Mesendoderm (in vitro differentiated cells): Measurements from ENCODE around the gene ZNF580.

ENCODE experiments used
- DNase-seq: peaks from one replicate; pipeline ENCODE4 v3.0.0; 2013
- H2AK5ac ChIP-seq: 2 replicates; pipeline ENCODE4 v1.6.1; 2013; ENCODE audit warnings: low read length, inconsistent platforms
- H2BK120ac ChIP-seq: 2 replicates; pipeline ENCODE4 v1.6.1; 2013; ENCODE audit warnings: low read depth, mild to moderate bottlenecking, low read length, moderate library complexity, mixed read lengths
- H2BK15ac ChIP-seq: replicated peaks from 2 replicates; pipeline ENCODE4 v1.6.1; 2013; ENCODE audit warnings: low read depth, mild to moderate bottlenecking, moderate library complexity
- H2BK5ac ChIP-seq: 2 replicates; pipeline ENCODE4 v1.6.1; 2013; ENCODE audit warnings: low read length, inconsistent platforms
- H3K18ac ChIP-seq: 2 replicates; pipeline ENCODE4 v1.6.1; 2013; ENCODE audit warnings: mild to moderate bottlenecking, low read length, mixed read lengths
- H3K23ac ChIP-seq: one replicate; pipeline ENCODE4 v1.6.1; 2013; ENCODE audit warnings: low read length
- H3K27ac ChIP-seq: 2 replicates; pipeline ENCODE4 v1.5.1; 2013; ENCODE audit warnings: low read depth, mild to moderate bottlenecking, inconsistent platforms, low read length, moderate library complexity
- H3K27me3 ChIP-seq: 2 replicates; pipeline ENCODE4 v1.6.1; 2013; ENCODE audit warnings: low read length, control low read depth, mild to moderate bottlenecking, inconsistent platforms; ENCODE audit not compliant: insufficient read depth, poor library complexity
- H3K36me3 ChIP-seq: 2 replicates; pipeline ENCODE4 v1.6.1; 2013; ENCODE audit warnings: low read length, inconsistent platforms; ENCODE audit not compliant: control insufficient read depth, insufficient read depth
- H3K4ac ChIP-seq: one replicate; pipeline ENCODE4 v1.6.1; 2013; ENCODE audit warnings: low read depth, mild to moderate bottlenecking, low read length, moderate library complexity
- H3K4me1 ChIP-seq: 2 replicates; pipeline ENCODE4 v1.6.1; 2013; ENCODE audit warnings: low read depth, low read length, inconsistent platforms; ENCODE audit not compliant: control insufficient read depth
- H3K4me2 ChIP-seq: 2 replicates; pipeline ENCODE4 v1.6.1; 2013; ENCODE audit warnings: low read length
- H3K4me3 ChIP-seq: 2 replicates; pipeline ENCODE4 v1.5.1; 2013; ENCODE audit warnings: mild to moderate bottlenecking, low read length
- H3K56ac ChIP-seq: one replicate; pipeline ENCODE4 v1.6.1; 2013; ENCODE audit warnings: low read length
- H3K79me1 ChIP-seq: 2 replicates; pipeline ENCODE4 v1.6.1; 2013; ENCODE audit warnings: low read length, inconsistent platforms
- H3K79me2 ChIP-seq: 2 replicates; pipeline ENCODE4 v1.6.1; 2013; ENCODE audit warnings: mild to moderate bottlenecking, low read length; ENCODE audit not compliant: control insufficient read depth, insufficient read depth
- H3K9ac ChIP-seq: 2 replicates; pipeline ENCODE4 v1.6.1; 2013; ENCODE audit warnings: low read length, inconsistent platforms
- H4K5ac ChIP-seq: one replicate; pipeline ENCODE4 v1.6.1; 2013; ENCODE audit warnings: low read length
- H4K8ac ChIP-seq: one replicate; pipeline ENCODE4 v1.6.1; 2013; ENCODE audit warnings: low read depth, mild to moderate bottlenecking, control low read depth, low read length, moderate library complexity
- WGBS: extraction: QIAGEN DNeasy Blood & Tissue Kit; methylation state at CpG from one replicate; pipeline ENCODE4 v1.1.7; 2013; ENCODE audit warnings: low lambda C conversion rate, missing lambda C conversion rate; ENCODE audit not compliant: insufficient coverage; ENCODE audit errors: extremely low coverage; 5-methylcytosine and 5-hydroxymethylcytosine counted together

The ZNF580 gene

GRCh38 chr19:55596304-55596703, 44.5 kb upstream of the ZNF580 start:
- Histone ChIP-seq H3K9ac (no peak overlapping the region), H4K8ac (no peak overlapping the region), H3K23ac (no peak overlapping the region), H3K18ac (no peak overlapping the region), H3K79me1 (no peaks in the 10 kb centered on the region), H2BK15ac (no peak overlapping the region), H2BK120ac (no peak overlapping the region), H2AK5ac (no peak overlapping the region), H3K36me3 (peaks cover 2% of the 10 kb centered on the region), H3K4ac (no peak overlapping the region), H3K27ac (no peak overlapping the region), H3K4me2 (no peak overlapping the region), H3K4me1 (no peaks in the 10 kb centered on the region), H3K4me3 (no peak overlapping the region), H3K79me2 (no peaks in the 10 kb centered on the region), H3K56ac (no peak overlapping the region), H2BK5ac (no peak overlapping the region), H4K5ac (no peak overlapping the region), H3K27me3 (no peaks in the 10 kb centered on the region)
- no peak for DNase-seq
- no CpG with 5 or more reads among the region's 3 CpGs for WGBS

GRCh38 chr19:55597501-55597921, 43.3 kb upstream of the ZNF580 start:
- no peak overlapping the region for H3K27ac ChIP-seq
- no peak overlapping the region for H3K4ac ChIP-seq
- no peak for DNase-seq
- no peak overlapping the region for H3K18ac ChIP-seq
- no peaks in the 10 kb centered on the region for H3K4me1 ChIP-seq
- no peak overlapping the region for H2AK5ac ChIP-seq
- WGBS: no CpG with 5 or more reads among the region's 30 CpGs
- H3K27me3 ChIP-seq: no peaks in the 10 kb centered on the region
- no peak overlapping the region for H2BK120ac ChIP-seq
- no peak overlapping the region for H3K56ac ChIP-seq
- no peak overlapping the region for H2BK5ac ChIP-seq
- H4K8ac ChIP-seq: no peak overlapping the region
- no peak overlapping the region for H3K4me2 ChIP-seq
- H3K36me3 ChIP-seq: peaks cover 2% of the 10 kb centered on the region
- no peak overlapping the region for H3K23ac ChIP-seq
- no peak overlapping the region for H4K5ac ChIP-seq
- H3K79me2 ChIP-seq: no peaks in the 10 kb centered on the region
- no peak overlapping the region for H2BK15ac ChIP-seq
- no peaks in the 10 kb centered on the region for H3K79me1 ChIP-seq
- no peak overlapping the region for H3K4me3 ChIP-seq
- no peak overlapping the region for H3K9ac ChIP-seq

GRCh38 chr19:55598034-55598433, 42.8 kb upstream of the ZNF580 start:
- WGBS: no CpG with 5 or more reads among the region's 9 CpGs

GRCh38 chr19:55598719-55599467, 41.9 kb upstream of the ZNF580 start:
- Histone ChIP-seq H3K4me2 (no peak overlapping the region), H3K9ac (peak overlapping the region; percentile 85)

More at GRCh38 chr19:55598034-55598433, 42.8 kb upstream of the ZNF580 start:
- Histone ChIP-seq H3K9ac (no peak overlapping the region), H3K4me2 (no peak overlapping the region), H2BK120ac (no peak overlapping the region), H3K18ac (no peak overlapping the region), H3K56ac (no peak overlapping the region), H4K8ac (no peak overlapping the region), H3K4ac (no peak overlapping the region), H3K4me1 (no peaks in the 10 kb centered on the region), H3K23ac (no peak overlapping the region), H3K79me1 (no peaks in the 10 kb centered on the region), H2BK5ac (no peak overlapping the region), H3K36me3 (peaks cover 2% of the 10 kb centered on the region), H3K27me3 (no peaks in the 10 kb centered on the region), H3K79me2 (no peaks in the 10 kb centered on the region), H2AK5ac (no peak overlapping the region), H4K5ac (no peak overlapping the region), H3K27ac (no peak overlapping the region), H2BK15ac (no peak overlapping the region), H3K4me3 (no peak overlapping the region)
- peak; percentile 48 for DNase-seq

GRCh38 chr19:55599468-55599841, 41.3 kb upstream of the ZNF580 start, which contains the start of gene FIZ1:
FIZ1 (minus strand) TSS chr19:55599517; CDS start chr19:55597865, 1,652 bp downstream.
- H3K27ac ChIP-seq: peak within 1 kb of the TSS; percentile 98
- H3K4me1 ChIP-seq: no peaks in the 10 kb centered on the region
- peak within 1 kb of the TSS; percentile 93 for H3K4ac ChIP-seq
- peak within 1 kb of the TSS; percentile 100 for H3K56ac ChIP-seq
- H3K27me3 ChIP-seq: no peaks in the 10 kb centered on the region
- H2AK5ac ChIP-seq: no peak within 1 kb of the TSS
- peak within 1 kb of the TSS; percentile 92 for H3K4me3 ChIP-seq
- no peak within 1 kb of the TSS for H4K8ac ChIP-seq
- H4K5ac ChIP-seq: peak within 1 kb of the TSS; percentile 97
- peak within 1 kb of the TSS; percentile 87 for H3K4me2 ChIP-seq
- H3K9ac ChIP-seq: peak within 1 kb of the TSS; percentile 98
- H2BK120ac ChIP-seq: no peak within 1 kb of the TSS
- DNase-seq: peak; percentile 99
- WGBS: no CpG with 5 or more reads among the region's 23 CpGs
- H3K18ac ChIP-seq: peak within 1 kb of the TSS; percentile 98
- H2BK5ac ChIP-seq: peak within 1 kb of the TSS; percentile 99
- peaks cover 2% of the 10 kb centered on the region for H3K36me3 ChIP-seq
- H2BK15ac ChIP-seq: no peak within 1 kb of the TSS
- H3K23ac ChIP-seq: no peak within 1 kb of the TSS
- no peaks in the 10 kb centered on the region for H3K79me2 ChIP-seq
- no peaks in the 10 kb centered on the region for H3K79me1 ChIP-seq

More at GRCh38 chr19:55598719-55599467, 41.9 kb upstream of the ZNF580 start:
- no peak overlapping the region for H4K5ac ChIP-seq
- H3K79me1 ChIP-seq: no peaks in the 10 kb centered on the region
- H2BK120ac ChIP-seq: no peak overlapping the region
- H3K4me3 ChIP-seq: peak overlapping the region; percentile 56
- no peak overlapping the region for H3K23ac ChIP-seq
- peak overlapping the region; percentile 64 for H2BK5ac ChIP-seq
- H3K4ac ChIP-seq: peak overlapping the region; percentile 93
- H4K8ac ChIP-seq: no peak overlapping the region
- H2BK15ac ChIP-seq: no peak overlapping the region
- peak overlapping the region; percentile 98 for H3K27ac ChIP-seq
- H3K4me1 ChIP-seq: no peaks in the 10 kb centered on the region
- no peaks in the 10 kb centered on the region for H3K27me3 ChIP-seq
- H3K36me3 ChIP-seq: peaks cover 2% of the 10 kb centered on the region
- no peaks in the 10 kb centered on the region for H3K79me2 ChIP-seq
- peak overlapping the region; percentile 98 for H3K18ac ChIP-seq
- no peak overlapping the region for H2AK5ac ChIP-seq
- peak; percentile 99 for DNase-seq
- WGBS: no CpG with 5 or more reads among the region's 26 CpGs
- peak overlapping the region; percentile 90 for H3K56ac ChIP-seq
